ENCODE results near the gene CEP83.

DNA sequence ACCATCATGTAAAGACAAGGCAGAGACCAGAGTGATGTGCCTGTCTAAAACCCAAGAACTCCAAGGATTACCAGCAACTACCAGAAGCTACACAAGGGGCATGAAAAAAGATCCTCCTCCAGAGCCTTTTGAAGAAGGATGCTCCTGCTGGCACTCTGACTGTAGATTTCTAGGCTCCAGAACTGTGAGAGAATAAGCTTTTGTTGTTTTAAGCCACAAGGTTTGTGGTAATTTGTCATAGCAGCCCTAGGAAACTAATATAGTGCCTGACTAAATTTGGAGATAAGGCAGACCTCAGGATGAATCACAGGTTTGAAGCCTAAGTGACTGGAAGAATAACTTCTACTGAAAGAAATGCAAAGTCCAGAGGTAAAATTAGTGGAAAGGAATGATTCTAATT, 132.9 kb downstream of the CEP83 start:
- TF ChIP-seq POLR2A (IDR thresholded peaks at IDR 0.05) = no peak
- TF ChIP-seq, protein P1, sequence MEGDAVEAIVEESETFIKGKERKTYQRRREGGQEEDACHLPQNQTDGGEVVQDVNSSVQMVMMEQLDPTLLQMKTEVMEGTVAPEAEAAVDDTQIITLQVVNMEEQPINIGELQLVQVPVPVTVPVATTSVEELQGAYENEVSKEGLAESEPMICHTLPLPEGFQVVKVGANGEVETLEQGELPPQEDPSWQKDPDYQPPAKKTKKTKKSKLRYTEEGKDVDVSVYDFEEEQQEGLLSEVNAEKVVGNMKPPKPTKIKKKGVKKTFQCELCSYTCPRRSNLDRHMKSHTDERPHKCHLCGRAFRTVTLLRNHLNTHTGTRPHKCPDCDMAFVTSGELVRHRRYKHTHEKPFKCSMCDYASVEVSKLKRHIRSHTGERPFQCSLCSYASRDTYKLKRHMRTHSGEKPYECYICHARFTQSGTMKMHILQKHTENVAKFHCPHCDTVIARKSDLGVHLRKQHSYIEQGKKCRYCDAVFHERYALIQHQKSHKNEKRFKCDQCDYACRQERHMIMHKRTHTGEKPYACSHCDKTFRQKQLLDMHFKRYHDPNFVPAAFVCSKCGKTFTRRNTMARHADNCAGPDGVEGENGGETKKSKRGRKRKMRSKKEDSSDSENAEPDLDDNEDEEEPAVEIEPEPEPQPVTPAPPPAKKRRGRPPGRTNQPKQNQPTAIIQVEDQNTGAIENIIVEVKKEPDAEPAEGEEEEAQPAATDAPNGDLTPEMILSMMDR (IDR thresholded peaks at IDR 0.05 in 8 of 11, conservative IDR thresholded peaks at IDR 0.05 in 3 of 11) = no peak

All from spleen (tissue), 7 donors.